Esophagus mucosa (tissue), 1 donor: ENCODE results near the gene HPSE2. TPM values are rescaled to one million over a fixed set of nuclear protein-coding genes. Genes with fewer than 3 reads are reported as not detected.
"Not testable (repeated sequence)": the region's sequence is repeated elsewhere in the genome, so short reads cannot be mapped to it uniquely, and the experiment has no call there.

ENCODE experiments used
- ATAC-seq: fragments of 200-7000 bp; cut with Tn5 transposase; one replicate; pipeline ENCODE4 v1.9.1; 2020
- total RNA-seq: library from RNA; stranded (reverse); gene quantifications from one replicate; pipeline ENCODE4 v1.2.4, GENCODE V29; 2023
- donor health status: DM: yes; HTN: yes; CAD: no.

HPSE2 gene
- total RNA-seq, 1 donor from 2014 or later, result 0.20 TPM

DNA sequence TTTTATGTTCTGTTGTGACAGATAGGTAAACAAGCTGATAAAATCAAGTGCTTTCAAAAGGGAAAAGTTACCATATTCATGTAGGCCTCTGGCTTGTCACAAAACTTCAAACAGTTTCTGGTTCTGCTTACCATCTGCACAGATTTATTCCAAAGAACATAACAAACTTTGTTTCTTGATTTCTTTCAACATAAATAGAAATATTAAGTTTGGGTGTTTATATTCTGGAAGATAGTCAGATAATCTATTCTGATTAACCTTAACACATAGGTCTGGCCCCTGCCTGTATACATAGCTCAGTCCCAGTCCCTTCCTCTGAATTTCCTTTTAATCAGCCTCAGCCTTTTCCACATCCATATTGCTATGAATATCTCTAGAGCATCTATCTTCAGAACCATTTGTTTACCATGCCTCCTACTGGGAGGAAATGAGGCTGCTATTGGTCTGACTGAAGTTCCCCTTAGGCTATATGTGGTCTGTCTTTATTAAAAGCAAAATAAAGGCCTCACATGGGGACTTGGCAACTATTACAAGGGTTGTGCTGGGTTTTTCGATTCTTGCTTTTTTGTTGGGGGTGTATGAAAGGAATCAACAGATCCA lies 319.0 kb downstream of the HPSE2 start:
- ATAC-seq, result no peak

DNA sequence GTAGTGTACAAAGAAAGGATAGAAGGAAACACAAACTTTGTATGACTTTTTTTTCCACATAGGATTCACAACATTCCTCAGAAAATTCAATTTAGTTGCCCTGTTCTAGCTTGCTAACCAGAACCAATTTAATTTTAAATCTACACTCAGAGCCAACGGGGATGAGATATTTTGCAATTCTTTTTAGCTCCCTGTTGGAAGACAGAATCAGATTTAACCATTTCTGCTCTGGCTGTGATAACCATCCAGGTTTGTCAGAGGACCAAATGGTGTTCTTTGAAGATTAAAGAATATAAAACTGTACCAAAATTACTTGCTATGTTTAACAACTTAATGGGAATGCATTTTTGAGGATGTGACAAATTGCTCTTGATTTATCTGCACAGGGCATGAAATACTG lies 319.7 kb downstream of the HPSE2 start:
- ATAC-seq, result no peak

DNA sequence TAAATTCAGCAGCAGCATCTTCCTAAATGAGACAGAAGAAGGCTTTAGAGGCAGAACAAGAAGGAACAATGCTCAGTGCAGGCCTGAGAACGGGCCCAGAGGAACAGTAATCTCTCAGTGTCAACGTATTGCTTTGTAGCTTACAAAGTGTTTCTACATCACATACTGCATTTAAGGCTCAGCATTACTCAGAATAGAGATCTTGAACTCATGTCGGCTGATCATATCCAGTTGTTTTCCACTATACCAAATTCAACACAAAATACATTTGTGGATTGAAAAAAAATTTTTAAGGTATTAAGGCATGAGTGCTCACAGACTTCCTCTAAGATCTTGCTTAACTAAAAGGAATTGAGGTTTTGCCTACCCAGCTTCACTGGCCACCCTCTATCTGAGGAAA lies 325.1 kb downstream of the HPSE2 start:
- no peak for ATAC-seq

DNA sequence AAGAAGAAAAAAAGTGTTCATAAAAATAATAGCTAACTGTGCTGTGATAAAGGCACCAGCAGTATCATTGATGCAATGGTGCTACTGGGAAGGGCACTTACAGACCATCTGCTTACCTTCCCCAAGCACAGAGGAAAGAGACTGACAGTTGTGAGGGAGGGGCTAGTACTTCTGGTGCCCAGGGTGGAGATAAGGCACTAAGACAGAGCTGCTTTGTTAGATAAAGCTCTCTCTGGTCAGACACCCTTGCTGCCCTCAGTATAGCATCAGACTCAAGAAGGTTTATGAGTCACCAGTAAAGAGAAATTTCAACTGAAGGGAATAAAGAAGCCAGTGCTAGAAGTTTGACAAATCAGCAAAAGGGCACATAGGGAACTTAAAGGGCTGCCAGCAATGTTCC lies 325.6 kb downstream of the HPSE2 start:
- no peak for ATAC-seq

DNA sequence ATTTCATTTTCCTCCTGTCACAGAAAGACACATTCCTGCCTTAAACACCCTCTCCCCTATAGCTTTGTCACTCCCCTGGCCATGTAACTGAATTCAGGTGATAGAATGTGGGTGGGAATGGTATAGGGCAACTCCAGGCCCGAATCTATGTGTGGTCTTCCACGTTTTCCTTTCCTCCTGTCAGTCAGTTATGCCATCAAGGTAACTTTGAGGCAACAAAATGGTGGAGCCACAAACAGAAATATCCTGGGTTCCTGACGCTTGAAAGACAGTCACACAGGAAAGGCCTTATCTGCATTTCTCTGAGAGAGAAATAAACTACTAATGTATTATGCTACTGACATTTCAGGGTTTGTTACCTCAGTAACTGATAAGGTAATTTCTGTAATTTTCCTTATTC lies 326.8 kb downstream of the HPSE2 start:
- no peak for ATAC-seq

DNA sequence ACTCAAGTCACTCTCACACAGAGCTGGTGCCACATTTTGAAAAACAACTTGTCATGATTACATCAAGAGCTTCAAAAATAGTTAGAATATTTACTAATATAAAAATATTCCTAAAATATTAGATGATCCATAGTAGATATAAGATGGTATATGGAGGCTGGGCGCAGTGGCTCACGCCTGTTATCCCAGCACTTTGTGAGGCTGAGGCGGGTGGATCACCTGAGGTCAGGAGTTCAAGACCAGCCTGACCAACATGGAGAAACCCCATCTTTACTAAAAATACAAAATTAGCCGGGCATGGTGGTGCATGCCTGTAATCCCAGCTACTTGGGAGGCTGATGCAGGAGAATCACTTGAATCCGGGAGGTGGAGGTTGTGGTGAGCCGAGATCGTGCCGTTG lies 327.4 kb downstream of the HPSE2 start:
- ATAC-seq, result not testable (repeated sequence)

DNA sequence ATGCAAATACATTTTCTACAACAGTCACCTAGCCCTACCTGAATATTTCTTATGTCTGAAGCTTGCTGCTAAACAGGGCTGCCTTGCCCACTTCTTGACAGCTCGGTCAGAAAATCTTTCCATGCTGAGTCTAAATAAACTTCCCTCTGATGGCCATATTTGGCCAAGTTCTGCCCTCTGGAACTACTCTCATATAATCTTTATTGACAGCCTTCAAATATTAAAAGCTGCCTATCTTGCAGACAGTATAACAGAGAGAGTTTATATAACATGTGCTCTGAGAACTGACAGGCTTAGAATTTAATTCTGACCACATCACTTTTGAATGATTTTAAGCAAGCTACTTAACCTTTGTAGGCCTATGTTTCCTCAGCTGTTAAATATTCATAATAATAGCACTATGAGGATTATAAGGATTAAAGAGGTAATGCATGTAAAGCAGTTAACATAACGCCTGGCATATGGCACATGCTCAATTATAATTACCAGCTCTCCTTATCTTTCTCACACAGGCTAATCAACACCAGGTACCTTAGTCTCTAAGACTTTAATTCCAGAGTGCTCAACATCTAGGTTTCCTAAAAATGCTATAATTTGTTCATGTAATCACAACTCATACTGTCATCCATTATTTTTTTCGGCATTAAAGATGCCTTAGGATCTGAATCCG lies 334.1 kb downstream of the HPSE2 start:
- ATAC-seq, result no peak

DNA sequence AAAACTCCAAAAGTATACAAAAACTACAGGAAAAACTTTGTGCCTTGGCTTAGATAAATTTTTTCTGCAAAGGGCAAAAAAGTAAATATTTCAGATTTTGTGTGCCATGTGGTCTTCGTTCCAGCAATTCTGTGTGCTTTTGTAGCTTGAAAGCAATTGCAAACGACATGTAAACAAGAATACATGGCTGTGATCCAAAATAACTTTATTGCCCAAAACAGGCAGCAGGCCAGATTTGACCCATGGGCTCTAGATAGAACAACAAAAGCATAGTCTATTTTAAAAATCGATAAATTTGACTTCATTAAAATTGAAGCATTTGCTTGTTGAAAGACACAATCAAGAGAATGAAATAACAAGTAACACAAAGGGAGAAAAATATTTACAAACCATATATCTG lies 336.6 kb downstream of the HPSE2 start:
- ATAC-seq, result no peak

DNA sequence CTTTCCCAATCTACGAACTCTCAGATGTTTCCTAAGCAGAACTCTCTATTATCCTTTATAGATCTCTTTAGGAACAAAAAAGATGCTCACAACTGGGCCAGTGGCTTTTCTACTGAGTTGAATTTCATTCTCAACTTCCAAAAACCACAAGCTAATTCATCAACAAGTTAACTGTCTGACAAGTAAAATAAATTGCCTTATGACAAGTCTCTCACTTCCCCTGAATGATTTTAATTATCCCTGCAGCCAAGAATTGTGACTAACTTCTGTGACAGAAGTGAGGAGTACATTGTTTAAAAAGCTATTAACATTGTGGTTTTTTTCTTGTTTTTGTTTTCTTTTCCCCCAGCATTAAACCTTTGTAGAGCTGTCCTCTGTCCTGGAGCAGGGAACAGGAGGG lies 343.1 kb downstream of the HPSE2 start:
- ATAC-seq, result no peak

DNA sequence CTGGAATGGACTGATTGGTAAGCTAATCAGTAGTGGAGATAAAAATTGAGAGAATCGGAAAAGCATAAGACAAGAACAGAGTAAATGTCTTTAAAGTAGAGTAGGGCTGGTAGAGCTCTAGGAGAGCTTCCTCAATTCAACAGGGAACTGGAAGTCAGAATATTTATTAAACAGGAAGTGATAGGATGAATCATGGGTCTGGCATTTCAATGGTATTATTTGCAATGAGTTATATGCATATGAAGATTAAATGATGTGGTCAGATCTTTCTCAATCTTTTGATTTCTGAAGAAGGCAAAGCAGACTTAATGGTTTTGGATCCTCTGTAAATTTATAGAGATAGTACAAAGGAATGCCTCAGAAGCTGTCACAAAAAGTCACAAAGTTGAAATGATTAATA lies 349.0 kb downstream of the HPSE2 start:
- ATAC-seq, result no peak

DNA sequence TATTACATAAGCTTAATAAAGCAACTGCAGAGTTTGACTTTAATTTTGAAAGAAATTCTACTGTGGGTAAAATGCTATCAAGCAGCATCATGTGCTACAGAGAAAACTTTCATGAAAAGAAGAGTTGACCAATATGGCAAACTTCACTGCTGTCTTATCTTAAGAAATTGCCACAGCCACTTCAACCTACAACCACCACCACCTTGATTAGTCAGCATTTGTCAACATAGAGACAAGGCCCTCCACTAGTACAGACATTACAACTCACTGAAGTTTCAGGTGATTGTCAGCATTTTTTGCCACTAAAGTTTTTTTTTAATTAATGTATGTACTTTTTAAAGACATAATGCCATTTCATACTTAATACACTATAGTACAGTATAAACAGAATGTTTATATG lies 350.3 kb downstream of the HPSE2 start:
- no peak for ATAC-seq

DNA sequence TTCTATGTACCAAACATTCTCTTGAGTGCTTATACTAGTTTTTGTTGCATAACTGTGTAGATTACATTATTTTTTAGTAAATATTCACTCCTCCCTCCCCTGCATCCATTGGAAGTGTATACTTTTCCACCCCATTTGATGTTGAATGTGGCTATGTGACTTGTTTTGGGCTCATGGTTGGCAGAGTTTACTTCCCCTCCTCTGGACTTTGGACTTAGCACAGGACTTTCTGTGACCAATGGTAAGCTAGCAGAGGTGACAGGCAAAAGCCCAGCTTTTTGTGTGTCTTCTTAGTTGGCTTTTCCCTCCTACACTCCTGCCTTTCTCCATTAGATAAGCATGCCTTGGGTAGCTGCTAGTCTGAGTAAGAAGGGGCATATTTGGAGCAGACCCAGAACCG lies 353.9 kb downstream of the HPSE2 start:
- no peak for ATAC-seq

DNA sequence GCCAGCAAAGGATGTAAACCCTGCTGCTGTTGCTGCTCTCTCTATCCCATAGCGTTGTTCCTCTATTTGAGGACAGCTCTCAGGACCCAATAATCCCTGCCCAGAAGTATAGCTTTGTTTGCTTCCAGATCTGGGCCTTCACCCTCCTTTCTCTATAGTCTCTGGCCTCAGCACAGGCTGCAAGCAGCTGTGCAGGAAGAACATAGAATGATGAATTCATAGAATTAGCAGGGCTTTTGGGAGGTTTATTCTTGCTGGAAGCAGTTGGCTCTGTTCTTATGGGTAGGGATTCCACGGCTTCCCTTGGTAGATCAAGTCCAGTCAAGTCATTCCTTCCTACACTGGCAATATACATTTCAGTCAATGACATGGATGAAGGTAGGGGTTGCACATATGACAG lies 354.7 kb downstream of the HPSE2 start:
- ATAC-seq, result no peak

DNA sequence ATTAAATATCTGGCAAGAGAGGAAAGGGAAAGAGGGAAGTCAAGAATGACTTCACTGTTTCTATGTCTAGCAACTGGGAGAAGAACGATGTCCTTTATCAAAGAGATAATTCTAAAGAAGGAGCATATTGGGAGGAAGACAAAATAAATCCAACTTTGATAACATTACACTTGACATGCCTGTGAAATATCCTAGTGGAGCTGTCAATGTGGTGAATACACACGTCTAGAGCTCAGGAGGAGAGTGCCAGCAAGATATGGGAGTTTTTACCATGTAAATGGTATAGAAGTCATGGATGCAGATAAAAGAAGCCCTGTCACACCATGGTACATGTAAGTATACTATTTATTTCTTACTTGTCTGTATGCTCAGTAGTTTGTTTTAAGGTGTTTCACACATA lies 356.7 kb downstream of the HPSE2 start:
- ATAC-seq, result no peak

DNA sequence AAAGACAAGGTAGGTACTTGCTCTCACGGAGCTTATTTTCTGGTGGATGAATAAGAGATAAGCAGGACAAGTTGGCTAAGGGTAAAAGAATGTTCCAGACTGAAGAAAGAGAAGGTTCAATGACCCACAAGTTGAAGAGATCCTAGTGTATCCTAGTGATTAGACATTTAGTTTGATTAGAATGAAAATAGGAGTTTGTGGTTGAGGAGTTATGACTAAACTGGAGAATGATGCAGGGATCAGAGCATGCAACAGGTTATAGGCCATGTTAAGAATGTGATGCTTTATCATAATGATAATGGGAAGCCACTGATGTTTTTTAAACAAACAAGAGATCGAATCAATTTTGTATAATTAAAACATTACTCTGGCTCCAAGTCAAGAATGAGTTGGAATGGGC lies 357.2 kb downstream of the HPSE2 start:
- no peak for ATAC-seq

DNA sequence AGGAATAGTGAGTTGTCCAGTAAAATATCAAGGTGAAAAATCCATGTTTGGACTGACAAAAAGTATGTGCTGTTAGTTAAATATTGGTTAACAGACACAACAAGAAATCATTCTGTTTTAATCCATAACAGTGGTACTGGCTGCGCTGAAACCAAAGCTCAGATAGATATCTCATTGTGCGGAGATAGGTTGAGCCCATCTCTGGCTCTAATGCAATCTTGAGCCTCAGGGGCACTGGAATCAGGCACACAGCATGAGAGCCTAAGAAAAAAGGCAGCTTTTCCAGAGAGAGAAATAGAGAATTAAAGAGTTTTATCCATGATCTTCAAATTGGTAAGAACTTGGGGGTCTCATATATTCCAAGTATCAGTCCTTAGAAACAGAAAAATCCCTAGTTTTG lies 373.7 kb downstream of the HPSE2 start:
- no peak for ATAC-seq

DNA sequence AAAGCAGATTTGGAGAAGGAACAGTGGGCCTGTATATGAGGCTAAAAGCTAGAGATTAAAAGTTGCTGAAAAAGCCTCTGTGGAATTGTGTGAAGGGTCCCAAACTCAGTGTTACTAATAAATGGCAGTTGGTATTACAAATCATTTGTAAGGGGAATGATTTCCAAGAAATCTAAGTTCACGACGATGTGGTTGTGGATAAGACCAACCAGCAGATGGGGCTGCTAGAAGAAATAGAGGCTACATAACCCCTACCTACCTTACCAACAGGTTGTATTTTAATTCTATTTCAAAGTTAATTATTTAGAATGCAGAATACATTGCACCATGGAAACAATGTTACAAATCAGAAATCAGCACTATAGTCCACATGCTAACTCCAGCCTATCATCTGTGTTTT lies 377.1 kb downstream of the HPSE2 start:
- ATAC-seq, result no peak

DNA sequence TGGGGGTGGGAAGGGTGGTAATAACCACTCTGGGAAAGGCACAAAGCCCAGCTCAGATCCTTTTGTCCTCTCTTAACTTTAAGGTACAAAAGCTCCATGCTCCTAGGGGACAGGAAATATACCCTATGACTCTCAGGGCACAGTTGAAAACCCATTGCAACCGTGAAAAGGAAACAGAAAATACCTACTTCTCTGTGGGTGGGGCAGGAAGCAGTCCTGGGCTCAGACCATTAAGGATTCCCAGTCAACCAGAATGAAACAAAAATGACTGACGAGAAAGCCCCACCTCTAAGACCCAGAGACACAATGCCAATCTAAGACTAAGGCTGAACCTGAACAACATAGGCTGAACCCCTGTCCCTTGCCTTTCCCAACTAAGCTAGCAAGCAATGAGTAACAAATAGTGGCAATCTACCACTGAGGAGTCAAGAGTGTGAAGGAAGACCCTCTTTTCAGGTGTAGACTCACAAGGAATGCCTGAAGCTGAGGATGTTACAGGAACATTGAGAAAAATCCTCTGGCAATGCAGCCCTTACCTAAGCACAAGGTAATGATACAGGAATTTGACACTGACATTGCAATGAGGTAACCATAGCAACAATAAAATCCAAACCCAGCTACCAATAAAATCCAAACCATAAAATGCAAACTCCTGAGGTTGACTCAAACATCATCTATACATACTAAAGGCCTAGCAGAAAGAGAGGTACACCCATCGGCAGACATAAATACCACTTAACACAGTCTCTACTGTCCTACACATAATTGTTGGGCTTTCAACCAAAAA lies 380.1 kb downstream of the HPSE2 start:
- no peak for ATAC-seq

DNA sequence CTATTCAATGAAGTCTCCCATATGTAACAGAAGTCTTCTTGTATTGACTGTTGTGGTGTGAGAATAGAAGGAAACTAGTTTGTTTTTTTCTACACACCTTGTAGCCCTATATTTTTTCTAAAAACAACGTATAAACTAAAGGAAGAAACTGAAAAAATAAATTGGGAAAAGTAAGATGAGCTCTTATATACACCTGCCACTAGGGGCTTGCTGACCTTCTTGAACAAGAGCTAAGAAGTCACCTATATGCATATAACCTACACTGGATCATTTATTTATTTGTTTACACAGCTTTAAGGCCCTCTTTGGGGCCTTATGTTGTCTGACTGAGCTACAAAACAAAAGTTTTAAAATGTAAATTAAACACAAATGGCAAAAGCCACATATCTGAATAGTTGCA lies 383.0 kb downstream of the HPSE2 start:
- ATAC-seq, result no peak

DNA sequence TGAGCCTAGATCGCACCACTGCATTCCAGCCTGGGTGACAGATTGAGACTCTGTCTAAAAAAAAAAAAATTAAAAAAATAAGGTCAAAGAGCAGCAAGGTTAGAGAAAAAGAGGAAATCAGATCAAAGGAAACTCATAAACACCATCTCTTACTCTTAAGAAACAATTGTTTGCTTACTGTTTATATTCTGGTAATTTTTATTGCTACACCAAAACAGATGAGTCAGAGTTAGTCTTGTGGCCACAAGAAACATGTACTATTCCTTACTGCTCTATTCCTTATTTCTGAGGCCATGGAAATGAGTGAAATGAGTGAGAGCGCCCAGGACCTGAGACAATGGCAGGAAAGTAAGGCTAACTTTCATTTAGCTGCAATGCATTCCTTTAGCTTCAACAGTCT lies 387.3 kb downstream of the HPSE2 start:
- ATAC-seq, result no peak

DNA sequence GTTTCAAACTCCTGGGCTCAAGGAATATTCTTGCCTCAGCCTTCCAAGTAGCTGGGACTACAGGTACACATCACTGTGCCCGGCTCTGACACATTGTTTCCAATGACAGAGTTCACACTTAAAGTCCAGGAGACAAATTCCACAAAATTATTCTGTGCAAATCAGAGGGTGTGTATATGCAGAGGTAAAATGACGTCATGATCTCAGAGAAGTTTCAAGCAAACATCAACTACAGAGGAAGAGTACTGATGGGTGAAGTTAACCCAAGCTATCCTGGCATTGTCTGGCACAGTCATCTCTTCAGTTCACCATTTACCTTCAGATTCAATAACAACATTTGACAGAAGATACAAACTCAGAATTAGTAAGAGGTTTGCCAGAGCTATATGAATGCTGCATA lies 388.9 kb downstream of the HPSE2 start:
- ATAC-seq, result no peak

DNA sequence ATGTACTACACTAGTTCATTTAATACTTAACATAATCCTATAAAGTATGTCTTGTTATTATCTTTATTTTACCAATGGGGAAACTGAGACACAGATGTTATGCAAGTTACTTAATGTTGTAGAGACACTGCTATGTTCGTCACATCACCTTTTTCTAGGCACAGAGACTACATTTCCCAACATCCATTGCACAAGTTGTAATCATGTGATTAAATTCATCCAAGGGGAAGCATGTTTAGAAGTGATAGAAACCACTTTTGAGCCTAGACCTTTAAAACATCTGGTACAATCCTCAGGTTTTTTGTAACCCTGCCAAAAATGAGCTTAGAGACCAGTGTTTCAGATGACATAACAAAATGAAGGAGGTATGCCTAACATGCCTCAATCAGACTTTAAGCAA lies 402.1 kb downstream of the HPSE2 start:
- ATAC-seq, result no peak

DNA sequence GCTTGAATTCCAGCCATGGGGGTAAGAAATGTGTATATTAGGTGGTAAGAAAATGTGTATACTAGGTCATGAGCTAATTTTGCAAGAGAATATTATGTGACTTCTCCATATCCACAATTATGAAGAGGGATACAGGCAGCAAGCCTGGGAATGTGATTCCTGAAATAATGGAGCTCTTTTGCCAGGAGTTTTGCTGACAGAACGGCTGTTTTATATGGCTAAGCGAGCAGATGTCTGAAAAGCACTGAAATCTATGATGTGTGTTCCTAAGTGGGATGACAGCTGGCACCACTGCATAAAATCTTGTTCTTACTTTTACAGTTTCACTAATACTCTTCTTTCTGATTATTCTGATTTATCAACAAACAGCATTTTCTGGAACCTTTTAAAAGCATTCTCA lies 402.9 kb downstream of the HPSE2 start:
- no peak for ATAC-seq

DNA sequence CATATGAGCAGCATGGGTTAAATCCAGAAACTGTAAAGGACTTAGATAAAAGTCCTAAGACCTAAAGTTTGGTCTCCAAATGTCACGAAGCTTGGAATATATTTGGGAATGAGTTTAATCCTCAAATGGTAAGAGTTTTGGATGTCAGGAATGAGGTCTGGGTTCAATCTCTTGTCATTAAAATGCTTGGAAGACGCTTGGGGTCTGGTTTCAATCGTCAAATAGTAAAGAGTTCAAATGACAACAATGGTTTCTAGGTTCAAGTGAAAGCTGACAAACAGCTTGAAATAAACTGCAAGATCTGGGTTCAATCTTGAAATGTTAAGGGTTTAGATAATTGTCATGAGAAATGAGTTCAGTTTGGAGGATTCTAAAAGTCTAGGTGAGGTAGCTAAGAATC lies 403.5 kb downstream of the HPSE2 start:
- no peak for ATAC-seq
